D721Med (cell line): ENCODE measurements around the gene ZNF407.

Experiments
- DNase-seq: peaks from one replicate; pipeline ENCODE4 v3.0.0; 2011; ENCODE audit warnings: low spot score; ENCODE audit not compliant: insufficient read length
- FAIRE-seq: peaks from 2 replicates; lab custom pipeline; 2011; peaks lifted over from hg19 to GRCh38; lab: Jason Lieb, UNC
- CTCF ChIP-seq: IDR thresholded peaks from 2 replicates; pipeline ENCODE4 v1.5.1; 2012; ENCODE audit warnings: mild to moderate bottlenecking, control low read depth; ENCODE audit not compliant: insufficient read depth; ENCODE audit errors: missing control alignments

Gene ZNF407

GRCh38 chr18:74774486-74774885 lies 176.8 kb downstream of the ZNF407 start:
- FAIRE-seq (no peak), DNase-seq (no peak)
- no peak for TF ChIP-seq CTCF

GRCh38 chr18:74775239-74775638 lies 177.6 kb downstream of the ZNF407 start:
- TF ChIP-seq CTCF = no peak
- FAIRE-seq (no peak), DNase-seq (no peak)

- no peak for TF ChIP-seq CTCF
- DNase-seq (no peak), FAIRE-seq (peak; percentile 91)
Observed at GRCh38 chr18:74778191-74778847, 180.6 kb downstream of the ZNF407 start.

- DNase-seq (no peak), FAIRE-seq (no peak)
- TF ChIP-seq CTCF = no peak
Observed at GRCh38 chr18:74784752-74785151, 187.1 kb downstream of the ZNF407 start.

GRCh38 chr18:74785632-74786031 lies 188.0 kb downstream of the ZNF407 start:
- no peak for TF ChIP-seq CTCF
- DNase-seq = no peak
- no peak for FAIRE-seq

GRCh38 chr18:74788657-74789056 lies 191.0 kb downstream of the ZNF407 start:
- DNase-seq (no peak), FAIRE-seq (no peak)
- no peak for TF ChIP-seq CTCF

GRCh38 chr18:74789078-74789477 lies 191.4 kb downstream of the ZNF407 start:
- peak; percentile 96 for FAIRE-seq
- TF ChIP-seq CTCF = no peak

More at GRCh38 chr18:74789078-74789477, 191.4 kb downstream of the ZNF407 start:
- no peak for DNase-seq
